Liver (tissue), 9 donors: ENCODE measurements around the gene MORF4L1. TPM values are rescaled to one million over a fixed set of nuclear protein-coding genes. Genes with fewer than 3 reads are reported as not detected.

Experiments
- DNase-seq: peaks from one replicate; pipeline ENCODE4 v3.0.0-alpha.2; 2017; ENCODE audit warnings: low spot score
- H3K27ac ChIP-seq, 2 donors: one replicate each; pipeline ENCODE4 v1.7.0; 2013; ENCODE audit warnings: inconsistent platforms in 2 of 2, low read length in 2 of 2, control low read depth in 1 of 2, low read depth in 1 of 2, mild to moderate bottlenecking in 1 of 2
- H3K27me3 ChIP-seq, 4 donors: one replicate each; pipeline versions ENCODE4 v1.6.1 to v1.7.0; 2013; ENCODE audit warnings: low read length in 3 of 4, inconsistent platforms in 1 of 4, mild to moderate bottlenecking in 1 of 4, moderate library complexity in 1 of 4; ENCODE audit not compliant: control insufficient read depth in 4 of 4, insufficient read depth in 4 of 4
- H3K36me3 ChIP-seq, 4 donors: one replicate each; pipeline versions ENCODE4 v1.6.1 to v1.7.0; 2013; ENCODE audit warnings: low read length in 3 of 4, mild to moderate bottlenecking in 3 of 4, low read depth in 1 of 4, moderate library complexity in 1 of 4; ENCODE audit not compliant: control insufficient read depth in 4 of 4, insufficient read depth in 3 of 4
- H3K4me1 ChIP-seq, 4 donors: one replicate each; pipeline versions ENCODE4 v1.6.1 to v1.7.0; 2013; ENCODE audit warnings: low read length in 3 of 4, mild to moderate bottlenecking in 3 of 4, moderate library complexity in 1 of 4; ENCODE audit not compliant: control insufficient read depth in 4 of 4, insufficient read depth in 4 of 4
- H3K4me3 ChIP-seq, 3 donors: one replicate each; pipeline versions ENCODE4 v1.6.1 to v1.7.0; 2013; ENCODE audit warnings: low read length in 3 of 3, control low read depth in 1 of 3, low read depth in 1 of 3, mild to moderate bottlenecking in 1 of 3
- H3K9ac ChIP-seq, 2 donors: one replicate each; pipeline ENCODE4 v1.7.0; 2013; ENCODE audit warnings: low read length in 2 of 2, mild to moderate bottlenecking in 2 of 2, moderate library complexity in 2 of 2, control low read depth in 1 of 2, low read depth in 1 of 2
- H3K9me3 ChIP-seq, 4 donors: one replicate each; pipeline versions ENCODE4 v1.6.1 to v1.7.0; 2013; ENCODE audit warnings: low read length in 3 of 4; ENCODE audit not compliant: control insufficient read depth in 4 of 4
- ATF3 ChIP-seq: IDR thresholded peaks from 2 replicates; pipeline ENCODE4 v1.6.1; 2016; ENCODE audit warnings: antibody characterized with exemption
- EGR1 ChIP-seq, 2 donors: IDR thresholded peaks; 2 replicates each; pipeline ENCODE4 v1.6.1; 2016 to 2018; ENCODE audit warnings: antibody characterized with exemption in 2 of 2, low read depth in 2 of 2
- FOXA1 ChIP-seq: IDR thresholded peaks from 2 replicates; pipeline ENCODE4 v1.6.1; 2016; ENCODE audit warnings: antibody characterized with exemption
- FOXA2 ChIP-seq: IDR thresholded peaks from 2 replicates; pipeline ENCODE4 v1.6.1; 2016; ENCODE audit warnings: antibody characterized with exemption
- GABPA ChIP-seq, 2 donors: IDR thresholded peaks in 1 of 2; conservative IDR thresholded peaks in 1 of 2; 2 replicates each; pipeline ENCODE4 v1.6.1; 2016; ENCODE audit warnings: antibody characterized with exemption in 2 of 2, mild to moderate bottlenecking in 1 of 2, moderate library complexity in 1 of 2
- HNF4A ChIP-seq, 2 donors: conservative IDR thresholded peaks; 2 replicates each; pipeline ENCODE4 v1.6.1; 2016; ENCODE audit warnings: antibody characterized with exemption in 2 of 2, mild to moderate bottlenecking in 2 of 2
- HNF4G ChIP-seq: IDR thresholded peaks from 2 replicates; pipeline ENCODE4 v1.6.1; 2016; ENCODE audit warnings: antibody characterized with exemption
- NR2F2 ChIP-seq: IDR thresholded peaks from 2 replicates; pipeline ENCODE4 v1.6.1; 2016; ENCODE audit warnings: antibody characterized with exemption
- RAD21 ChIP-seq, 2 donors: IDR thresholded peaks; 2 replicates each; pipeline ENCODE4 v1.6.1; 2016; ENCODE audit warnings: antibody characterized with exemption in 2 of 2, mild to moderate bottlenecking in 2 of 2
- REST ChIP-seq: IDR thresholded peaks from 2 replicates; pipeline ENCODE4 v1.6.1; 2016; ENCODE audit warnings: antibody characterized with exemption, mild to moderate bottlenecking
- RXRA ChIP-seq, 2 donors: IDR thresholded peaks; 2 replicates each; pipeline ENCODE4 v1.6.1; 2017 to 2018; ENCODE audit warnings: antibody characterized with exemption in 2 of 2, mild to moderate bottlenecking in 1 of 2
- SP1 ChIP-seq: IDR thresholded peaks from 2 replicates; pipeline ENCODE4 v1.6.1; 2018; ENCODE audit warnings: antibody characterized with exemption, mild to moderate bottlenecking
- TAF1 ChIP-seq: conservative IDR thresholded peaks from 2 replicates; pipeline ENCODE4 v1.6.1; 2016; ENCODE audit warnings: antibody characterized with exemption, mild to moderate bottlenecking
- YY1 ChIP-seq: IDR thresholded peaks from 2 replicates; pipeline ENCODE4 v1.6.1; 2016; ENCODE audit warnings: antibody characterized with exemption, mild to moderate bottlenecking
- ZBTB33 ChIP-seq: IDR thresholded peaks from 2 replicates; pipeline ENCODE4 v1.6.1; 2016; ENCODE audit warnings: antibody characterized with exemption
- WGBS: extraction: QIAGEN DNeasy Blood & Tissue Kit; methylation state at CpG from one replicate; pipeline ENCODE4 v1.1.7; 2013; 5-methylcytosine and 5-hydroxymethylcytosine counted together
- polyA plus RNA-seq, 2 donors: library from polyadenylated mRNA; stranded (reverse) in 1 of 2; unstranded in 1 of 2; fragments of 200-250 nt in 1 of 2; fragments of >200 nt in 1 of 2; fragmentation: Nextera tagmentation in 1 of 2; extraction: Ambion mirVana in 1 of 2; gene quantifications; one replicate each; pipeline versions ENCODE4 v1.2.1 to v1.2.3, GENCODE V29; 2013 to 2015
- total RNA-seq, 2 donors: library from RNA; depleted of rRNA; stranded (reverse); fragments of >200 nt; gene quantifications; one replicate each; pipeline ENCODE4 v1.2.3, GENCODE V29; 2014
- TF ChIP-seq, protein P1 (sequence below): IDR thresholded peaks from 2 replicates; pipeline ENCODE4 v1.6.1; 2016; ENCODE audit warnings: antibody characterized with exemption
- TF ChIP-seq, protein P2 (sequence below): fragments of 150-350 bp; IDR thresholded peaks from 2 replicates; pipeline ENCODE4 v1.5.1; 2017; ENCODE audit warnings: improper control_type of control experiment, low read depth, low read length; ENCODE audit not compliant: missing input control
- donor health status: healthy.
- donor health status: healthy.
- donor health status: healthy.
- donor health status: healthy.
- donor health status: healthy.

Gene MORF4L1
- total and polyA plus RNA-seq, 4 donors: 67.5 to 134 (median 123) TPM

- TF ChIP-seq SP1: no peak
- TF ChIP-seq ATF3: no peak
- no peak for TF ChIP-seq TAF1
- no peak for TF ChIP-seq HNF4A (conservative IDR thresholded peaks at IDR 0.05)
- TF ChIP-seq RXRA (IDR thresholded peaks at IDR 0.05): no peak
- no peak for TF ChIP-seq HNF4G
- TF ChIP-seq REST: no peak
- no peak for TF ChIP-seq ZBTB33
- no peak for TF ChIP-seq GABPA (IDR thresholded peaks at IDR 0.05 in 1 of 2, conservative IDR thresholded peaks at IDR 0.05 in 1 of 2)
- no peak for TF ChIP-seq NR2F2
- TF ChIP-seq EGR1 (IDR thresholded peaks at IDR 0.05; ENCODE audit: low read depth in 2 of 2): no peak
- Histone ChIP-seq H3K36me3 (peaks cover 4 to 30% (median 12%) of the 10 kb centered on the region in 4 donors), H3K4me3 (no peak overlapping the region), H3K4me1 (peaks cover 6 to 23% (median 15%) of the 10 kb centered on the region in 4 donors), H3K9me3 (no peaks in the 10 kb centered on the region), H3K27me3 (no peaks in the 10 kb centered on the region), H3K27ac (no peak overlapping the region), H3K9ac (no peak overlapping the region)
- no peak for DNase-seq
- 82% methylated on average over 7 of the region's 7 CpGs for WGBS
Measured at GRCh38 chr15:78910271-78910670, 37.6 kb downstream of the MORF4L1 start.

GRCh38 chr15:78912316-78912715 is 39.6 kb downstream of the MORF4L1 start:
- Histone ChIP-seq H3K9ac (no peak overlapping the region), H3K27ac (no peak overlapping the region), H3K27me3 (no peaks in the 10 kb centered on the region), H3K4me1 (peaks cover 2 to 14% (median 10%) of the 10 kb centered on the region in 4 donors), H3K9me3 (no peaks in the 10 kb centered on the region), H3K36me3 (peaks cover 4 to 23% (median 9%) of the 10 kb centered on the region in 4 donors), H3K4me3 (no peak overlapping the region)
- WGBS: 63% methylated on average over 2 of the region's 2 CpGs
- DNase-seq: no peak
- TF ChIP-seq, protein P1, sequence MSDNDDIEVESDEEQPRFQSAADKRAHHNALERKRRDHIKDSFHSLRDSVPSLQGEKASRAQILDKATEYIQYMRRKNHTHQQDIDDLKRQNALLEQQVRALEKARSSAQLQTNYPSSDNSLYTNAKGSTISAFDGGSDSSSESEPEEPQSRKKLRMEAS: no peak
- no peak for TF ChIP-seq GABPA (IDR thresholded peaks at IDR 0.05 in 1 of 2, conservative IDR thresholded peaks at IDR 0.05 in 1 of 2)
- TF ChIP-seq ZBTB33: no peak
- no peak for TF ChIP-seq HNF4G
- TF ChIP-seq NR2F2: no peak
- no peak for TF ChIP-seq RXRA (IDR thresholded peaks at IDR 0.05)
- TF ChIP-seq ATF3: no peak
- TF ChIP-seq HNF4A (conservative IDR thresholded peaks at IDR 0.05): no peak
- TF ChIP-seq FOXA2: no peak
- no peak for TF ChIP-seq SP1
- TF ChIP-seq RAD21 (IDR thresholded peaks at IDR 0.05): no peak
- TF ChIP-seq YY1: no peak
- TF ChIP-seq FOXA1: no peak
- no peak for TF ChIP-seq REST
- TF ChIP-seq EGR1 (IDR thresholded peaks at IDR 0.05; ENCODE audit: low read depth in 2 of 2): no peak
- TF ChIP-seq, protein P2, sequence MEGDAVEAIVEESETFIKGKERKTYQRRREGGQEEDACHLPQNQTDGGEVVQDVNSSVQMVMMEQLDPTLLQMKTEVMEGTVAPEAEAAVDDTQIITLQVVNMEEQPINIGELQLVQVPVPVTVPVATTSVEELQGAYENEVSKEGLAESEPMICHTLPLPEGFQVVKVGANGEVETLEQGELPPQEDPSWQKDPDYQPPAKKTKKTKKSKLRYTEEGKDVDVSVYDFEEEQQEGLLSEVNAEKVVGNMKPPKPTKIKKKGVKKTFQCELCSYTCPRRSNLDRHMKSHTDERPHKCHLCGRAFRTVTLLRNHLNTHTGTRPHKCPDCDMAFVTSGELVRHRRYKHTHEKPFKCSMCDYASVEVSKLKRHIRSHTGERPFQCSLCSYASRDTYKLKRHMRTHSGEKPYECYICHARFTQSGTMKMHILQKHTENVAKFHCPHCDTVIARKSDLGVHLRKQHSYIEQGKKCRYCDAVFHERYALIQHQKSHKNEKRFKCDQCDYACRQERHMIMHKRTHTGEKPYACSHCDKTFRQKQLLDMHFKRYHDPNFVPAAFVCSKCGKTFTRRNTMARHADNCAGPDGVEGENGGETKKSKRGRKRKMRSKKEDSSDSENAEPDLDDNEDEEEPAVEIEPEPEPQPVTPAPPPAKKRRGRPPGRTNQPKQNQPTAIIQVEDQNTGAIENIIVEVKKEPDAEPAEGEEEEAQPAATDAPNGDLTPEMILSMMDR: no peak
- TF ChIP-seq TAF1: no peak
